ENCODE data around the gene NLRC5. TPM values are rescaled to one million over a fixed set of nuclear protein-coding genes. Genes with fewer than 3 reads are reported as not detected.

Gene NLRC5
- total and polyA plus RNA-seq, 10 donors: 52.0 to 401 (median 219) TPM

- H3K27ac ChIP-seq: peak overlapping the region; percentile 61 to 91 (median 78)
- H3K36me3 ChIP-seq: peaks cover 0 to 84% (median 8%) of the 10 kb centered on the region in 6 donors
- TF ChIP-seq, protein P1, sequence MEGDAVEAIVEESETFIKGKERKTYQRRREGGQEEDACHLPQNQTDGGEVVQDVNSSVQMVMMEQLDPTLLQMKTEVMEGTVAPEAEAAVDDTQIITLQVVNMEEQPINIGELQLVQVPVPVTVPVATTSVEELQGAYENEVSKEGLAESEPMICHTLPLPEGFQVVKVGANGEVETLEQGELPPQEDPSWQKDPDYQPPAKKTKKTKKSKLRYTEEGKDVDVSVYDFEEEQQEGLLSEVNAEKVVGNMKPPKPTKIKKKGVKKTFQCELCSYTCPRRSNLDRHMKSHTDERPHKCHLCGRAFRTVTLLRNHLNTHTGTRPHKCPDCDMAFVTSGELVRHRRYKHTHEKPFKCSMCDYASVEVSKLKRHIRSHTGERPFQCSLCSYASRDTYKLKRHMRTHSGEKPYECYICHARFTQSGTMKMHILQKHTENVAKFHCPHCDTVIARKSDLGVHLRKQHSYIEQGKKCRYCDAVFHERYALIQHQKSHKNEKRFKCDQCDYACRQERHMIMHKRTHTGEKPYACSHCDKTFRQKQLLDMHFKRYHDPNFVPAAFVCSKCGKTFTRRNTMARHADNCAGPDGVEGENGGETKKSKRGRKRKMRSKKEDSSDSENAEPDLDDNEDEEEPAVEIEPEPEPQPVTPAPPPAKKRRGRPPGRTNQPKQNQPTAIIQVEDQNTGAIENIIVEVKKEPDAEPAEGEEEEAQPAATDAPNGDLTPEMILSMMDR (IDR thresholded peaks at IDR 0.05 in 8 of 11, conservative IDR thresholded peaks at IDR 0.05 in 3 of 11): no peak
- peak in 1 of 3 donors; percentile 56 for TF ChIP-seq POLR2AphosphoS5 (IDR thresholded peaks at IDR 0.05)
- H3K4me3 ChIP-seq: peak overlapping the region in 1 of 8 donors; percentile 36
- H3K9me3 ChIP-seq: no peaks in the 10 kb centered on the region
- 56 to 81% (median 64%) methylated on average over 9 to 11 of the region's 11 CpGs for WGBS, 5 donors
- intact Hi-C loops (cut with DNase I; ENCODE audit: low total_unique reads): no loop called here
- DNase-seq: peak; percentile 74
- no peaks in the 10 kb centered on the region for H3K27me3 ChIP-seq (replicated peaks in 1 of 7)
- H3K4me1 ChIP-seq: peaks cover 52 to 99% (median 87%) of the 10 kb centered on the region in 6 donors
Observed at GRCh38 chr16:56999409-57000270, 10.3 kb downstream of the NLRC5 start.

- Histone ChIP-seq H3K9me3 (no peaks in the 10 kb centered on the region), H3K36me3 (peaks cover 0 to 84% (median 10%) of the 10 kb centered on the region in 6 donors), H3K27ac (peak overlapping the region; percentile 61 to 91 (median 78)), H3K4me3 (peak overlapping the region in 1 of 8 donors; percentile 36), H3K4me1 (peaks cover 51 to 99% (median 87%) of the 10 kb centered on the region in 6 donors), H3K27me3 (replicated peaks in 1 of 7) (no peaks in the 10 kb centered on the region)
- TF ChIP-seq POLR2AphosphoS5 (IDR thresholded peaks at IDR 0.05): peak in 2 of 3 donors; percentile 55 to 76
- TF ChIP-seq, protein P1 (IDR thresholded peaks at IDR 0.05 in 8 of 11, conservative IDR thresholded peaks at IDR 0.05 in 3 of 11): no peak
- no peak for TF ChIP-seq POLR2A (IDR thresholded peaks at IDR 0.05)
- peak; percentile 82 for DNase-seq
- 43 to 62% (median 53%) methylated on average over 5 of the region's 5 CpGs for WGBS, 5 donors
- intact Hi-C loops (cut with DNase I; ENCODE audit: low total_unique reads): no loop called here
Observed at GRCh38 chr16:57000271-57001025, 11.1 kb downstream of the NLRC5 start.

- Histone ChIP-seq H3K36me3 (peaks cover 0 to 84% (median 8%) of the 10 kb centered on the region in 6 donors), H3K27ac (peak overlapping the region; percentile 61 to 91 (median 78)), H3K9me3 (no peaks in the 10 kb centered on the region), H3K27me3 (replicated peaks in 1 of 7) (no peaks in the 10 kb centered on the region), H3K4me1 (peaks cover 55 to 99% (median 87%) of the 10 kb centered on the region in 6 donors), H3K4me3 (no peak overlapping the region)
- 63 to 76% (median 72%) methylated on average over 8 of the region's 8 CpGs for WGBS, 5 donors
- TF ChIP-seq POLR2A (IDR thresholded peaks at IDR 0.05): no peak
- TF ChIP-seq, protein P1 (IDR thresholded peaks at IDR 0.05 in 8 of 11, conservative IDR thresholded peaks at IDR 0.05 in 3 of 11): no peak
- TF ChIP-seq POLR2AphosphoS5 (IDR thresholded peaks at IDR 0.05): peak in 1 of 3 donors; percentile 36
- peak; percentile 70 for DNase-seq
- intact Hi-C loops (cut with DNase I; ENCODE audit: low total_unique reads): no loop called here
Observed at GRCh38 chr16:57001026-57001679, 11.8 kb downstream of the NLRC5 start.

Measured in spleen (tissue), 11 donors.